HG02970 (cell line): ENCODE measurements around the gene ZC3H4.
"Not testable (repeated sequence)": the region's sequence is repeated elsewhere in the genome, so short reads cannot be mapped to it uniquely, and the experiment has no call there.

ENCODE experiments used
- ATAC-seq: cut with Tn5 transposase; IDR thresholded peaks from one replicate; pipeline ENCODE4 v1.9.1; 2021; ENCODE audit warnings: mild to moderate bottlenecking, moderate library complexity, moderate number of reproducible peaks; ENCODE audit not compliant: unreplicated experiment, low FRiP score

Gene ZC3H4

GRCh38 chr19:47112997-47113849, at the start of gene ZC3H4:
TSS of gene ZC3H4 (minus strand) at chr19:47113776. CDS start at chr19:47112584, 1,192 bp downstream.
- ATAC-seq: peak; percentile 80

GRCh38 chr19:47161876-47162489, 48.4 kb upstream of the ZC3H4 start:
- no peak for ATAC-seq

GRCh38 chr19:47158879-47159503, 45.4 kb upstream of the ZC3H4 start:
- ATAC-seq: no peak

GRCh38 chr19:47158367-47158791, 44.8 kb upstream of the ZC3H4 start:
- ATAC-seq: no peak

- ATAC-seq: no peak
Measured at GRCh38 chr19:47157431-47158321, 44.1 kb upstream of the ZC3H4 start.

- ATAC-seq: no peak
Measured at GRCh38 chr19:47156861-47157430, 43.4 kb upstream of the ZC3H4 start.

GRCh38 chr19:47155148-47155547, 41.6 kb upstream of the ZC3H4 start:
- ATAC-seq: no peak

- ATAC-seq: no peak
Measured at GRCh38 chr19:47153266-47153665, 39.7 kb upstream of the ZC3H4 start.

- no peak for ATAC-seq
Measured at GRCh38 chr19:47152632-47153031, 39.1 kb upstream of the ZC3H4 start.

- ATAC-seq: no peak
Measured at GRCh38 chr19:47152205-47152604, 38.6 kb upstream of the ZC3H4 start.

GRCh38 chr19:47151627-47152026, 38.1 kb upstream of the ZC3H4 start:
- no peak for ATAC-seq

GRCh38 chr19:47146920-47147319, 33.3 kb upstream of the ZC3H4 start:
- no peak for ATAC-seq

- ATAC-seq: no peak
Measured at GRCh38 chr19:47145639-47146486, 32.3 kb upstream of the ZC3H4 start.

- ATAC-seq: no peak
Measured at GRCh38 chr19:47144630-47145029, 31.1 kb upstream of the ZC3H4 start.

GRCh38 chr19:47143322-47144073, 29.9 kb upstream of the ZC3H4 start:
- no peak for ATAC-seq

GRCh38 chr19:47142779-47143178, 29.2 kb upstream of the ZC3H4 start:
- ATAC-seq: no peak

GRCh38 chr19:47141695-47142094, 28.1 kb upstream of the ZC3H4 start:
- ATAC-seq: no peak

- ATAC-seq: not testable (repeated sequence)
Measured at GRCh38 chr19:47141252-47141651, 27.7 kb upstream of the ZC3H4 start.
